AG04450 (cell line): ENCODE results near the gene PIN4. TPM values are rescaled to one million over a fixed set of nuclear protein-coding genes. Genes with fewer than 3 reads are reported as not detected.

Source experiments
- CTCF ChIA-PET: fragments of 300-600, 350-600 bp; formaldehyde crosslinking; extraction: SDS; loops from one replicate; lab custom pipeline; 2022; ENCODE audit warnings: antibody characterized with exemption, inconsistent platforms; lab: Charles Lee
- POLR2A ChIA-PET: fragments of 350-600 bp; formaldehyde crosslinking; extraction: SDS; loops from one replicate; lab custom pipeline; 2021; ENCODE audit warnings: antibody characterized with exemption, inconsistent platforms; lab: Yijun Ruan, JAX
- DNase-seq: peaks from one replicate; pipeline ENCODE4 v3.0.0-alpha.2; 2011; ENCODE audit warnings: low read depth, low spot score
- H3K27ac ChIP-seq: one replicate; pipeline ENCODE4 v1.5.1; 2012; ENCODE audit warnings: low read depth, low read length, control low read depth
- H3K27me3 ChIP-seq: one replicate; pipeline ENCODE4 v1.6.0; 2012; ENCODE audit warnings: low read length; ENCODE audit not compliant: control insufficient read depth, insufficient read depth
- H3K4me3 ChIP-seq: 2 replicates; pipeline ENCODE4 v1.5.1; 2011; ENCODE audit warnings: mild to moderate bottlenecking, low read depth, low read length, control low read depth
- H3K9me3 ChIP-seq: 2 replicates; pipeline ENCODE4 v1.5.1; 2012; ENCODE audit warnings: low read length; ENCODE audit not compliant: control insufficient read depth, insufficient read depth
- polyA plus RNA-seq: library from polyadenylated mRNA; depleted of rRNA; stranded (reverse); fragments of >200 nt; gene quantifications from 2 replicates; pipeline ENCODE4 v1.2.3, GENCODE V29; 2011
- TF ChIP-seq, protein P1 (sequence below): IDR thresholded peaks from 2 replicates; pipeline ENCODE4 v1.5.1; 2011; ENCODE audit warnings: low read depth, low read length, control low read depth, inconsistent platforms

The PIN4 gene
- polyA plus RNA-seq, 1 experiment, result 16.9 TPM

GRCh38 chrX:72143609-72143907 is 38.0 kb upstream of the PIN4 start:
- H3K9me3 ChIP-seq, result no peaks in the 10 kb centered on the region
- no peaks in the 10 kb centered on the region for H3K27me3 ChIP-seq
- no peak for DNase-seq
- ChIA-PET POLR2A (no interaction called here), CTCF (no interaction called here)
- TF ChIP-seq, protein P1, sequence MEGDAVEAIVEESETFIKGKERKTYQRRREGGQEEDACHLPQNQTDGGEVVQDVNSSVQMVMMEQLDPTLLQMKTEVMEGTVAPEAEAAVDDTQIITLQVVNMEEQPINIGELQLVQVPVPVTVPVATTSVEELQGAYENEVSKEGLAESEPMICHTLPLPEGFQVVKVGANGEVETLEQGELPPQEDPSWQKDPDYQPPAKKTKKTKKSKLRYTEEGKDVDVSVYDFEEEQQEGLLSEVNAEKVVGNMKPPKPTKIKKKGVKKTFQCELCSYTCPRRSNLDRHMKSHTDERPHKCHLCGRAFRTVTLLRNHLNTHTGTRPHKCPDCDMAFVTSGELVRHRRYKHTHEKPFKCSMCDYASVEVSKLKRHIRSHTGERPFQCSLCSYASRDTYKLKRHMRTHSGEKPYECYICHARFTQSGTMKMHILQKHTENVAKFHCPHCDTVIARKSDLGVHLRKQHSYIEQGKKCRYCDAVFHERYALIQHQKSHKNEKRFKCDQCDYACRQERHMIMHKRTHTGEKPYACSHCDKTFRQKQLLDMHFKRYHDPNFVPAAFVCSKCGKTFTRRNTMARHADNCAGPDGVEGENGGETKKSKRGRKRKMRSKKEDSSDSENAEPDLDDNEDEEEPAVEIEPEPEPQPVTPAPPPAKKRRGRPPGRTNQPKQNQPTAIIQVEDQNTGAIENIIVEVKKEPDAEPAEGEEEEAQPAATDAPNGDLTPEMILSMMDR, result no peak
- no peak overlapping the region for H3K4me3 ChIP-seq
- H3K27ac ChIP-seq, result no peak overlapping the region

DNA sequence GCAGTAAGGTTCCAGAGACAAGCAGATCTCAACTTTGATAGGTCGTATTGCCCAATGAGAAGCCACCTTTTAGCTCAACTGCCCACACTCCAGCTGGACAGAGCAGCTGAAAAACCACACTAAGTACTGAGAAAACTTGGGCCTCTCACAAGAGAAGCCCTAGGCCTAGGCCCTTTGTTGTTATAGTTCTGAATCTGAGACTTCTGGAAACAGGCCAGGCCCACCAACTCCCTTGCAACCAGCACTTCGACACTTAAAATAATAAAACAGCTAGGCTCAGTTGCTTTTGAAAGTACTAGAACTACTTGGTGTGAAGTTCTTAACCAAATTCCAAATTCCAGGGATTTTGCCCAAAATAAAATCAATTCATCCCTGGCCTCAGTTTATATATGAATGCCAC is 36.4 kb upstream of the PIN4 start:
- ChIA-PET CTCF (interaction anchor here (0.6 kb wide), 1 partner anchor 132 kb away, joined by 3 read pairs; the partner anchor contains the start of gene RPS4X), POLR2A (no interaction called here)
- no peak for DNase-seq
- TF ChIP-seq, protein P1, result no peak
- H3K9me3 ChIP-seq, result no peaks in the 10 kb centered on the region
- H3K27ac ChIP-seq, result no peak overlapping the region
- no peak overlapping the region for H3K4me3 ChIP-seq
- no peaks in the 10 kb centered on the region for H3K27me3 ChIP-seq

- Histone ChIP-seq H3K27ac (no peak overlapping the region), H3K27me3 (no peaks in the 10 kb centered on the region), H3K4me3 (no peak overlapping the region), H3K9me3 (no peaks in the 10 kb centered on the region)
- TF ChIP-seq, protein P1, result no peak
- POLR2A ChIA-PET, result no interaction called here
- DNase-seq, result no peak
- CTCF ChIA-PET, result no interaction called here
These were observed 35.0 kb upstream of the PIN4 start for GRCh38 chrX:72146527-72146926.

GRCh38 chrX:72158773-72159172 is 22.8 kb upstream of the PIN4 start:
- TF ChIP-seq, protein P1, result no peak
- H3K27ac ChIP-seq, result no peak overlapping the region
- ChIA-PET POLR2A (no interaction called here), CTCF (no interaction called here)
- H3K4me3 ChIP-seq, result no peak overlapping the region
- H3K9me3 ChIP-seq, result no peaks in the 10 kb centered on the region; the same call in 1 of the 2 replicates
- DNase-seq, result no peak
- peaks cover 4% of the 10 kb centered on the region for H3K27me3 ChIP-seq

DNA sequence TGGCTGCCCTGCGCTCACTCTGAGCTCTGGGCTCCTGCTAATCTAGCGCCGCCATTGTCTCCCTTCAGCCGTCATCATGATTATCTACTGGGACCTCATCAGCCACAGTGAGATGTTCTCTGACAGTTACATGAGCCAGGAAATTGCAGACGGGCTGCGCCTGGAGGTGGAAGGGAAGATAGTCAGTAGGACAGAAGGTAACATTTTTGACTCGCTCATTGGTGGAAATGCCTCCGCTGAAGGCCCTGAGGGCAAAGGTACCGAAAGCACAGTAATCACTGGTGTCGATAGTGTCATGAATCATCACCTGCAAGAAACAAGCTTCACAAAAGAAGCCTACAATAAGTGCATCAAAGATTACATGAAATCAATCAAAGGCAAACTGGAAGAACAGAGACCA is 21.8 kb upstream of the PIN4 start:
- ChIA-PET POLR2A (no interaction called here), CTCF (no interaction called here)
- Histone ChIP-seq H3K4me3 (no peak overlapping the region), H3K9me3 (no peaks in the 10 kb centered on the region; the same call in 1 of the 2 replicates), H3K27ac (no peak overlapping the region), H3K27me3 (peaks cover 4% of the 10 kb centered on the region)
- TF ChIP-seq, protein P1, result no peak
- DNase-seq, result no peak
